ENCODE results near the gene C20orf141.

DNA sequence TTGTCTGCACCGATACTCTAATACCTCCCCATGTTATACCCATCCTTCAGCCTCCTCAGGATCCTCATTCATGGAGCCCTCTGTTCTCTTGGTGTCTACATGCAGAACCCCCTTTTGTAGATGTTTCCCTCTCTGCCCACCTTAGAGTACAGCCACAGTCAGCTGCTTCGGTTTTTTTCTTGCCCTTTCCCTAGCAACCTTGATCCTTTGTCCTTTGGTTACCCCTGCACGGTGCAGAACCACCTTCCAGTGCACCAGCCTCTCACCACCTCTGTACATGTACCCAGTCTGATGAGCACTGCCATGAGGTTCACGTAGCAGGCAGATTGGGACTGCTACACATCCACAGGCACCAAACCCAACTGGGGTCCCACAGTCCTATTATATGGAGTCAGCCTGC lies 33.0 kb downstream of the C20orf141 start:
- TF ChIP-seq, protein P1, sequence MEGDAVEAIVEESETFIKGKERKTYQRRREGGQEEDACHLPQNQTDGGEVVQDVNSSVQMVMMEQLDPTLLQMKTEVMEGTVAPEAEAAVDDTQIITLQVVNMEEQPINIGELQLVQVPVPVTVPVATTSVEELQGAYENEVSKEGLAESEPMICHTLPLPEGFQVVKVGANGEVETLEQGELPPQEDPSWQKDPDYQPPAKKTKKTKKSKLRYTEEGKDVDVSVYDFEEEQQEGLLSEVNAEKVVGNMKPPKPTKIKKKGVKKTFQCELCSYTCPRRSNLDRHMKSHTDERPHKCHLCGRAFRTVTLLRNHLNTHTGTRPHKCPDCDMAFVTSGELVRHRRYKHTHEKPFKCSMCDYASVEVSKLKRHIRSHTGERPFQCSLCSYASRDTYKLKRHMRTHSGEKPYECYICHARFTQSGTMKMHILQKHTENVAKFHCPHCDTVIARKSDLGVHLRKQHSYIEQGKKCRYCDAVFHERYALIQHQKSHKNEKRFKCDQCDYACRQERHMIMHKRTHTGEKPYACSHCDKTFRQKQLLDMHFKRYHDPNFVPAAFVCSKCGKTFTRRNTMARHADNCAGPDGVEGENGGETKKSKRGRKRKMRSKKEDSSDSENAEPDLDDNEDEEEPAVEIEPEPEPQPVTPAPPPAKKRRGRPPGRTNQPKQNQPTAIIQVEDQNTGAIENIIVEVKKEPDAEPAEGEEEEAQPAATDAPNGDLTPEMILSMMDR (IDR thresholded peaks at IDR 0.05), result no peak
- no peak for TF ChIP-seq POLR2A (IDR thresholded peaks at IDR 0.05)

Measured in lower leg skin (tissue), 3 donors.